Measurements from ENCODE around the gene ANKMY1. TPM values are rescaled to one million over a fixed set of nuclear protein-coding genes. Genes with fewer than 3 reads are reported as not detected.

ANKMY1 gene
- total RNA-seq, 4 donors from 2014 or later: 8.2 to 23.8 (median 17.1) TPM

DNA sequence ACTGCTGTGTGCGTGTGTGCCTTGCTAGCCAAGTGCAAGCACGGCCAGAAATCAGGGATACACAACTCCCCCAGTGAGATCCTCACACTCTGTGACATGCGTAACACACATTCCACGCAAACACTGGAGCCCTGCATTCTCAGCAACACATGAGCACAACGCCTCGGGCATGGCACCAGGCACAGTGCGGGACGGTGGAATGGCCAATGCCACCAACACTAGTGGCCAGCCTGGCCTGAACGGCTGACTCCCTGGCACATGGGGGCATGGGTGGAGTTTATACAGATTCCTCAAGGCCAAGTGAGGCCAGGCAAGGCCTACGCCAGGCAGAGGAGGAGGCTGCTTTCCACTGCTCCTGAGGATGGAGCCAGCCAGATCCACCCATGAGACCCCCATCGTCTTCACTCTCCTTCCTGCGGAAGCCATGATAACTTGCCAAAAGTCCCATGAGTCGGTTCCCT lies 56.2 kb downstream of the ANKMY1 start:
- intact Hi-C loops (cut with DNase I): loop anchor here (10.0 kb wide), 1 partner anchor 203 kb away; no protein-coding TSS in a partner anchor
- TF ChIP-seq, protein P1, sequence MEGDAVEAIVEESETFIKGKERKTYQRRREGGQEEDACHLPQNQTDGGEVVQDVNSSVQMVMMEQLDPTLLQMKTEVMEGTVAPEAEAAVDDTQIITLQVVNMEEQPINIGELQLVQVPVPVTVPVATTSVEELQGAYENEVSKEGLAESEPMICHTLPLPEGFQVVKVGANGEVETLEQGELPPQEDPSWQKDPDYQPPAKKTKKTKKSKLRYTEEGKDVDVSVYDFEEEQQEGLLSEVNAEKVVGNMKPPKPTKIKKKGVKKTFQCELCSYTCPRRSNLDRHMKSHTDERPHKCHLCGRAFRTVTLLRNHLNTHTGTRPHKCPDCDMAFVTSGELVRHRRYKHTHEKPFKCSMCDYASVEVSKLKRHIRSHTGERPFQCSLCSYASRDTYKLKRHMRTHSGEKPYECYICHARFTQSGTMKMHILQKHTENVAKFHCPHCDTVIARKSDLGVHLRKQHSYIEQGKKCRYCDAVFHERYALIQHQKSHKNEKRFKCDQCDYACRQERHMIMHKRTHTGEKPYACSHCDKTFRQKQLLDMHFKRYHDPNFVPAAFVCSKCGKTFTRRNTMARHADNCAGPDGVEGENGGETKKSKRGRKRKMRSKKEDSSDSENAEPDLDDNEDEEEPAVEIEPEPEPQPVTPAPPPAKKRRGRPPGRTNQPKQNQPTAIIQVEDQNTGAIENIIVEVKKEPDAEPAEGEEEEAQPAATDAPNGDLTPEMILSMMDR (IDR thresholded peaks at IDR 0.05): no peak
- TF ChIP-seq POLR2A (IDR thresholded peaks at IDR 0.05): no peak

DNA sequence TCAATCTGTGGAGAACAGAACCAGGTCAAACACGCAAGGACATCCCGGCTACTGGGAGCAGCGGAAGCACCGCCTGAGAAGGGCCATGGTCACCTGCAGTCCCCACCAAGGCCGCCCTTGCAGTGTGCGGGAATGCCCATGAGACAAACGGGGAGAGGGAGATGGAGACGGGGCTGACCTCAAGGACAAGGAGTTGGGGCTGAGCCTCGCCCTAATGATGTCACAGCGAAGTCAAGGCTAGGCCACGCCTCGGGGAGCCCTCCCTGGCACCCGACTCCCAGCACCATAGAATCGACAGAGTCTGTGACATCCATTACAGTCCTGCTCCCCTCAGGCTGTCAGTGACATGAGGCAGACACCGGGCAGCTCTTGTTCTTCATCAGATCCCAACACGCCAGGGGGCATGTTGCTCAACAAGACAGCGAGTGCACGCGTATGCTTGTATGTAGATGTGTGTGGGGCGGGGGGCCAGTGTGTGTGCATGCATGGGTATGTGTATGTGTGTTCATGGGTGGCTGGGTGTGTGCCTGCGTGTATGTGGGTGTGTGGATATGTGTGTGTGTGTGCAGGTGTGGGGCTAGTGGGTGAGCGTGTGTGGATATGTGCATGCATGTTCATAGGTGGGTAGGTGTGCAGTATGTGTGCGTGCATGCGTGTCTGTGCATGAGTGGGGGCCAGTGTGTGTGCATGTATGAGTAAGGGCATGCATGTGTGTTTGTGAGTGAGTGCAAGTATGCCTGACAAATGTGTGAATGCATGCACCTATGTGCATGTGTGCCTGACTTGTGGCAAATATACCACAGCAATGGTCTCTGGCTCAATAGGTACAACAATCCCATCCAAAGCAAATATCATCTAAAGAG lies 57.0 kb downstream of the ANKMY1 start:
- WGBS, 2 donors: 88 to 90% methylated on average over 7 to 18 of the region's 24 CpGs
- no peak overlapping the region for H3K27ac ChIP-seq
- H3K36me3 ChIP-seq: peaks cover 0 to 61% (median 4%) of the 10 kb centered on the region in 3 donors
- H3K4me3 ChIP-seq: no peak overlapping the region
- DNase-seq: no peak
- no peaks in the 10 kb centered on the region for H3K27me3 ChIP-seq
- intact Hi-C loops (cut with DNase I): loop anchor here (10.0 kb wide), 1 partner anchor 204 kb away; no protein-coding TSS in a partner anchor
- H3K9me3 ChIP-seq: no peaks in the 10 kb centered on the region
- H3K4me1 ChIP-seq: no peaks in the 10 kb centered on the region
- TF ChIP-seq POLR2A (IDR thresholded peaks at IDR 0.05): no peak
- TF ChIP-seq, protein P1 (IDR thresholded peaks at IDR 0.05): no peak

More for the DNA sequence above, 56.2 kb downstream of the ANKMY1 start:
- WGBS, 2 donors: 86 to 100% methylated on average over 3 to 4 of the region's 13 CpGs
- no peaks in the 10 kb centered on the region for H3K9me3 ChIP-seq
- peaks cover 0 to 57% (median 4%) of the 10 kb centered on the region in 3 donors for H3K36me3 ChIP-seq
- no peaks in the 10 kb centered on the region for H3K4me1 ChIP-seq
- H3K27ac ChIP-seq: no peak overlapping the region
- DNase-seq: no peak
- no peaks in the 10 kb centered on the region for H3K27me3 ChIP-seq
- H3K4me3 ChIP-seq: no peak overlapping the region

DNA sequence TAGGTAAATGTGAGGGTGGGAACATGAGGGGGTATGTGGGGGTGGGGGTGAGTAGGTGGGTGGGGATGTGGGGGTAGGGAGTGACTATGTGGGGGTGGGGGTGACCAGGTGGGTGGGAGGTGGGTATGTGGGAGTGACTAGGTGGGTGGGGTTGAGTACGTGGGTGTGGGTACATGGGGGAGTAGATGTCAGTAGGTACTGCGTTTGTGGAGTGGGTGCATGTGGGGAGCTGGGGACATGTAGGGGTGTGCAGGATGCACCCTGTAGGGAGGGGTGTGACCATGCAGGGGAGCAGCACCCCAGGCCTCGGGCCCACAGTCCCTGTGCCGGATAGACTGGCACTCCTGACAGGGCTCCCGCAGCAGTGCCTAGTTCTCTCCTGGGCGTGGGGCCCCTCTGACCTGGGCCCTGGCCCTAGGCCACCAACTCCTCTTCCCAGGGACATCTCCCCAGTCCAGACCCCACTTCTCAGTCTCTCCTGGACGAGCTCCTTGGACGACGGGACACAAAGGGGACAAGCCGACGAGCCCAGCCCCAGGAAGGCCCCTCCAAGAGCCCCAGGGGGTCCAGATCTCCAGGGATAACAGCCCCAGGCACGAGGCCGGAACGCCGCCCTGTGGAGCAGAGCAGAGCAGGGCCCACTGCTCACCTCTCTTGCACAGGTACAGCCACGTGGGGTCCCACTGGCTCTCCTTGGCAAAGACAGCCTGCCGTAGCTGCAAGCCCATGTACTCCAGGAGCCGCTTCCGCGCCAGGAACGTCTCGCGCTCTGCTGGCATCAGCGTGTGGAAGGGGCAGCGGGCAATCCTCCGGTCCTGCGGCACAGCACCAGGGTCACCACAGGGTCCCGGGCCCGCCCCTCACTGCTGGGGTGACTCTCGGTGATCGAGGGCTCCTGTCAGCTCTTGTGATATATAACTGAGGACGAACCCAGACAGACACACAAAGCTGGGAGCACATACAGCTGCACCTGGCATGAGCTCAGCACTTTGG lies 58.2 kb downstream of the ANKMY1 start:
- DNase-seq: no peak
- Histone ChIP-seq H3K36me3 (peaks cover 0 to 61% (median 4%) of the 10 kb centered on the region in 3 donors), H3K27ac (no peak overlapping the region), H3K4me3 (no peak overlapping the region), H3K9me3 (no peaks in the 10 kb centered on the region), H3K4me1 (no peaks in the 10 kb centered on the region), H3K27me3 (no peaks in the 10 kb centered on the region)
- TF ChIP-seq, protein P1 (IDR thresholded peaks at IDR 0.05): no peak
- no peak for TF ChIP-seq POLR2A (IDR thresholded peaks at IDR 0.05)
- WGBS, 2 donors: 89 to 93% methylated on average over 2 to 19 of the region's 32 CpGs
- intact Hi-C loops (cut with DNase I): loop anchor here (10.0 kb wide), 1 partner anchor 205 kb away; no protein-coding TSS in a partner anchor

DNA sequence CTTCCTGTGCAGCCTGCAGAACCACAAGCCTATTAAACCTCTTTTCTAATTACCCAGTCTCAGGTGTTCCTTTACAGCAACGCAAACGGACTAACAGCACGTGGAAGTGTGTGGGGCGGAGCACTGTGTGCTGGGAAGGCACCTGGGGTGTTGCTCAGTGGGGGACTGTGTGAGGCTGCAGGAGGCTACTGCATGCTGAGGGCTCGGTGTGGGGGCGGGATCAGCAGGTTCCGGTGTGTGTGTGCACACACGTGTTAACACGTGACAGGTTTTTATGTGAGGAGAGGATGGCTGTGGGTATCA lies 58.9 kb downstream of the ANKMY1 start:
- H3K27me3 ChIP-seq: no peaks in the 10 kb centered on the region
- no peaks in the 10 kb centered on the region for H3K4me1 ChIP-seq
- peaks cover 0 to 65% (median 4%) of the 10 kb centered on the region in 3 donors for H3K36me3 ChIP-seq
- no peak overlapping the region for H3K27ac ChIP-seq
- DNase-seq: no peak
- intact Hi-C loops (cut with DNase I): no loop called here
- TF ChIP-seq, protein P1 (IDR thresholded peaks at IDR 0.05): no peak
- TF ChIP-seq POLR2A (IDR thresholded peaks at IDR 0.05): no peak
- H3K9me3 ChIP-seq: no peaks in the 10 kb centered on the region
- 86 to 96% methylated on average over 8 to 9 of the region's 9 CpGs for WGBS, 2 donors
- H3K4me3 ChIP-seq: no peak overlapping the region
